Neutrophil (primary cell): Measurements from ENCODE around the gene MAP2K7.
A peak's percentile ranks its signal among the peaks of the same experiment; 100 is the strongest.

Experiments
- H3K27ac ChIP-seq: fragments of 200-600 bp; sonication (generic); 2 replicates; pipeline ENCODE4 v1.5.1; 2016; ENCODE audit warnings: mild to moderate bottlenecking, moderate library complexity
- H3K27me3 ChIP-seq: fragments of 200-600 bp; sonication (generic); 2 replicates; pipeline ENCODE4 v1.6.0; 2016; ENCODE audit warnings: mild to moderate bottlenecking
- H3K36me3 ChIP-seq: fragments of 200-600 bp; sonication (generic); 2 replicates; pipeline ENCODE4 v1.5.1; 2017
- H3K4me1 ChIP-seq, 2 experiments: fragments of 200-600 bp in 1 of 2; sonication (generic) in 1 of 2; 1 replicate in 1 of 2; 2 replicates in 1 of 2; pipeline versions ENCODE4 v1.5.1 to v1.6.1; 2013 to 2016; ENCODE audit warnings: low read depth in 1 of 2, low read length in 1 of 2, mild to moderate bottlenecking in 1 of 2, moderate library complexity in 1 of 2; ENCODE audit not compliant: control insufficient read depth in 1 of 2, insufficient read depth in 1 of 2
- H3K4me3 ChIP-seq, 2 experiments: fragments of 200-600 bp in 1 of 2; sonication (generic) in 1 of 2; 1 replicate in 1 of 2; 2 replicates in 1 of 2; pipeline ENCODE4 v1.5.1; 2013 to 2016; ENCODE audit warnings: low read depth in 1 of 2, low read length in 1 of 2, mild to moderate bottlenecking in 1 of 2, moderate library complexity in 1 of 2
- H3K9me3 ChIP-seq: fragments of 200-600 bp; sonication (generic); 2 replicates; pipeline ENCODE4 v1.5.1; 2016
- TF ChIP-seq, protein P1 (sequence below): fragments of 200-600 bp; sonication (generic); IDR thresholded peaks from 2 replicates; pipeline ENCODE4 v1.5.1; 2016; ENCODE audit warnings: antibody characterized with exemption

MAP2K7 gene

DNA sequence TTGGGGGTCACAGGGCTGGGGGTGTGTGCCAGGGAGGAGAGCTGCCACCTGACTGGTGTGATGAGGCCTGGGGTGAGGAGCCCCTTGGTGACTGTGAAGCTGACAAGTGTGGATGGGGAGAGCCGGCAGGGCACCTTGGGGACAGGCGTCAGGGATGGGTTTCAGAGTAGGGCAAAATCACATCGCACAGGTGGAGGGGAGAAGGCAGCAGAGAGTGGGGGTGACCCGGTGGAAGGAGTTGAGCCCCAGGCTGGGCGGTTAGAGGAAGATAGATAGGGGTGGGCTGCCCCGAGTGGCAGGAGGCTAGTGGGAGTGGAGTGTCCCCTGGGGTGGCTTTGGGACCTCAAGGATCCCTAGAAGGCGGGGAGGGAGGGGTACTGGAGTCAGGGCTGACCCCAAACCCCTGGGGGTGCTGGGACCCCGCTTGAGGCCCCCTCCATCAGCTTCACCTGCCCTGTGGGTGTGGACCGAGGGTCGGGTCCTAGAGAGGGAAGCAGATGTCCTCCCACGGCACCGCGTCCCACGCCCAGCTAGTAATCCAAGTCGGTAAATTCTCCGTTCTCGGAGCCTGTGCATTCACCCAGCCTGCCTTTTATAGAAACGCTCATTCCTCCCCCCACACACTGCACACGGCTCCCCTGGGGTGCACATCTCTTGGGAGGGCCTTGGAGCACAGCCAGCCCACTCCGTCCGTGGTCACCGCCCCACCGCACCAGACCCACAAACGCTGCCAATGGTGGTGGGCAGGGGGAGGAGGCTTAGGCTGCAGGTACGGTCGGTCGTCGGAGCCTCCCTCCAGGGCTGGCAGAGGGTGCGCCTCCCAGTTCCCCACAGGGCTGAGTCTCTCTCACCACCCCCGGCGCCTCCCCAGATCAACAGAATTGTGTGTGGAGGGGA is 19.9 kb downstream of the MAP2K7 start:
- H3K4me1 ChIP-seq: peaks cover 25 to 42% of the 10 kb centered on the region in 2 experiments
- H3K4me3 ChIP-seq: no peak overlapping the region
- peaks cover 47% of the 10 kb centered on the region for H3K27me3 ChIP-seq
- no peaks in the 10 kb centered on the region for H3K9me3 ChIP-seq
- H3K36me3 ChIP-seq: no peaks in the 10 kb centered on the region
- TF ChIP-seq, protein P1, sequence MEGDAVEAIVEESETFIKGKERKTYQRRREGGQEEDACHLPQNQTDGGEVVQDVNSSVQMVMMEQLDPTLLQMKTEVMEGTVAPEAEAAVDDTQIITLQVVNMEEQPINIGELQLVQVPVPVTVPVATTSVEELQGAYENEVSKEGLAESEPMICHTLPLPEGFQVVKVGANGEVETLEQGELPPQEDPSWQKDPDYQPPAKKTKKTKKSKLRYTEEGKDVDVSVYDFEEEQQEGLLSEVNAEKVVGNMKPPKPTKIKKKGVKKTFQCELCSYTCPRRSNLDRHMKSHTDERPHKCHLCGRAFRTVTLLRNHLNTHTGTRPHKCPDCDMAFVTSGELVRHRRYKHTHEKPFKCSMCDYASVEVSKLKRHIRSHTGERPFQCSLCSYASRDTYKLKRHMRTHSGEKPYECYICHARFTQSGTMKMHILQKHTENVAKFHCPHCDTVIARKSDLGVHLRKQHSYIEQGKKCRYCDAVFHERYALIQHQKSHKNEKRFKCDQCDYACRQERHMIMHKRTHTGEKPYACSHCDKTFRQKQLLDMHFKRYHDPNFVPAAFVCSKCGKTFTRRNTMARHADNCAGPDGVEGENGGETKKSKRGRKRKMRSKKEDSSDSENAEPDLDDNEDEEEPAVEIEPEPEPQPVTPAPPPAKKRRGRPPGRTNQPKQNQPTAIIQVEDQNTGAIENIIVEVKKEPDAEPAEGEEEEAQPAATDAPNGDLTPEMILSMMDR: no peak
- no peak overlapping the region for H3K27ac ChIP-seq

GRCh38 chr19:7924241-7924640 is 20.6 kb downstream of the MAP2K7 start:
- TF ChIP-seq, protein P1: no peak
- Histone ChIP-seq H3K27me3 (peaks cover 40% of the 10 kb centered on the region), H3K4me1 (peaks cover 25 to 42% of the 10 kb centered on the region in 2 experiments), H3K9me3 (no peaks in the 10 kb centered on the region), H3K4me3 (no peak overlapping the region), H3K27ac (no peak overlapping the region), H3K36me3 (no peaks in the 10 kb centered on the region)

- peaks cover 21 to 38% of the 10 kb centered on the region in 2 experiments for H3K4me1 ChIP-seq
- no peaks in the 10 kb centered on the region for H3K9me3 ChIP-seq
- H3K27ac ChIP-seq: no peak overlapping the region
- H3K36me3 ChIP-seq: no peaks in the 10 kb centered on the region
- TF ChIP-seq, protein P1: no peak
- H3K27me3 ChIP-seq: peaks cover 36% of the 10 kb centered on the region
- H3K4me3 ChIP-seq: peak overlapping the region; percentile 40 to 60
These were observed 21.0 kb downstream of the MAP2K7 start for GRCh38 chr19:7924651-7925170.

DNA sequence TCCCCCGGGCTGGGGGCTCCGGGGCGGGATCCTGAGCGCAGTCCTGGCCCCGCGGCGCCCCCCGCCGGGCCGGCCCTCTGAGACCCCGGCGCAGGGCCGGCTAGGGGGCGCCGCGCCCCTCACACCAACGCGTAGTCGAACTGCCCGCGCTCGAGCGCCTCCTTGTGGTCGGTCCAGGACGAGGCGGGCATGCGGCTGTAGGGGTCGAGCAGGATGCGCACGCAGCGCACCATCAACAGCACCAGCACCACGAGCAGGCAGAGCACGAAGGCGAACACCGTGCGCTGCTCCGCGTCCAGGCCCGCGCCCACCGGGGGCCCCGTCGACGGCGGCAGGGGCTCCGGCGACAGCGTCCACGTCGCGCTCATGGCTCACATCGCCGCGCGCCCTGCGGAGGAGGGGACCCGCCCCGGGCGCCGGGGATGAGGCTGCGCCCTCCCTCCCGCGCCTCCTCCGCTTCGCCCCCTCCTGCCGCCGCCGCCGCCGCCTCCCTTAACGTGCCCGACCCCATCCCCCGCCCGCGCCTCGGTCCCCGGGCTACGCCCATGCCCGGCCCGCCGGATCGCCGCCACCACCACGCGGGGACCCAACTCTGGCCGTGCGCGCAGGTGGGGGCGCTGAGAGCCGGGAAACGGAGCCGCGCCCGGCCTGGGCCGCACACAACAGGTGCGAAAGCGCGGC is 21.6 kb downstream of the MAP2K7 start:
- peak overlapping the region; percentile 40 to 60 for H3K4me3 ChIP-seq
- peaks cover under 1% of the 10 kb centered on the region for H3K36me3 ChIP-seq

More for the DNA sequence above, 21.6 kb downstream of the MAP2K7 start:
- TF ChIP-seq, protein P1: peak; percentile 70
- Histone ChIP-seq H3K27ac (no peak overlapping the region), H3K9me3 (no peaks in the 10 kb centered on the region), H3K27me3 (peaks cover 31% of the 10 kb centered on the region), H3K4me1 (peaks cover 17 to 32% of the 10 kb centered on the region in 2 experiments)
